Activated T-cell treated with anti-CD3 and anti-CD28 coated beads, Interleukin-2, amount 50 U/mL, for 72 hours (primary cell): ENCODE data around the gene DDX10. TPM values are rescaled to one million over a fixed set of nuclear protein-coding genes. Genes with fewer than 3 reads are reported as not detected.

Experiments
- ATAC-seq, 2 donors: fragments of 150-1000 bp; cut with Tn5 transposase; replicated peaks in 1 of 2; 2 replicates each; pipeline ENCODE4 v1.10.0; 2021; ENCODE audit warnings: moderate library complexity in 2 of 2, mild to moderate bottlenecking in 1 of 2
- DNase-seq, 2 donors: peaks; one replicate each; pipeline ENCODE4 v3.0.0; 2021 to 2022; ENCODE audit warnings: mixed read lengths in 1 of 2
- H3K27ac Mint-ChIP-seq: one replicate; pipeline ENCODE4 v1.8.0; 2022; ENCODE audit warnings: mild to moderate bottlenecking, moderate library complexity, mixed read lengths
- H3K27me3 Mint-ChIP-seq: one replicate; pipeline ENCODE4 v1.8.0; 2022; ENCODE audit warnings: low read depth, mixed read lengths
- H3K36me3 Mint-ChIP-seq, 2 donors: one replicate each; pipeline ENCODE4 v1.8.0; 2022; ENCODE audit warnings: mixed read lengths in 2 of 2, mild to moderate bottlenecking in 1 of 2; ENCODE audit not compliant: insufficient read depth in 2 of 2
- H3K4me1 Mint-ChIP-seq: one replicate; pipeline ENCODE4 v1.8.0; 2022; ENCODE audit warnings: low read depth, mixed read lengths
- H3K4me3 Mint-ChIP-seq, 2 donors: one replicate each; pipeline ENCODE4 v1.8.0; 2022; ENCODE audit warnings: mild to moderate bottlenecking in 2 of 2, mixed read lengths in 2 of 2, moderate library complexity in 2 of 2
- H3K9me3 Mint-ChIP-seq, 2 donors: one replicate each; pipeline ENCODE4 v1.8.0; 2022; ENCODE audit warnings: mixed read lengths in 2 of 2
- total RNA-seq, 2 donors: library from RNA; stranded (reverse); gene quantifications; one replicate each; pipeline ENCODE4 v1.2.3, GENCODE V29; 2022

DDX10 gene
- 10 to 100 TPM; 24.9 to 32.7 TPM for total RNA-seq

- H3K27me3 Mint-ChIP-seq: no peaks in the 10 kb centered on the region
- peak within 1 kb of the TSS; percentile 100 for H3K4me3 Mint-ChIP-seq
- peak; percentile 97 to 98 for DNase-seq
- H3K4me1 Mint-ChIP-seq: peaks cover 49% of the 10 kb centered on the region
- H3K27ac Mint-ChIP-seq: peak within 1 kb of the TSS; percentile 98
- H3K9me3 Mint-ChIP-seq: peaks cover 0 to 4% of the 10 kb centered on the region in 2 donors
- ATAC-seq: peak; percentile 98 to 99
- peaks cover 5 to 10% of the 10 kb centered on the region in 2 donors for H3K36me3 Mint-ChIP-seq
Measured at GRCh38 chr11:108664730-108665525, at the start of gene DDX10. DDX10 (plus strand) TSS chr11:108665069; CDS start chr11:108665154, 85 bp downstream.

- no peak overlapping the region for H3K4me3 Mint-ChIP-seq
- H3K9me3 Mint-ChIP-seq: no peaks in the 10 kb centered on the region
- H3K4me1 Mint-ChIP-seq: peaks cover 16% of the 10 kb centered on the region
- DNase-seq (no peak), ATAC-seq (no peak)
- H3K27ac Mint-ChIP-seq: no peak overlapping the region
- peaks cover 40% of the 10 kb centered on the region for H3K27me3 Mint-ChIP-seq
- no peaks in the 10 kb centered on the region for H3K36me3 Mint-ChIP-seq
Measured at GRCh38 chr11:108616549-108616948, 48.3 kb upstream of the DDX10 start.

GRCh38 chr11:108617055-108617454, 47.8 kb upstream of the DDX10 start:
- Mint-ChIP-seq H3K36me3 (no peaks in the 10 kb centered on the region), H3K4me3 (no peak overlapping the region), H3K9me3 (no peaks in the 10 kb centered on the region), H3K4me1 (peaks cover 19% of the 10 kb centered on the region), H3K27me3 (peaks cover 40% of the 10 kb centered on the region), H3K27ac (no peak overlapping the region)
- DNase-seq (no peak), ATAC-seq (no peak)

GRCh38 chr11:108618529-108618928, 46.3 kb upstream of the DDX10 start:
- Mint-ChIP-seq H3K4me1 (peaks cover 19% of the 10 kb centered on the region), H3K36me3 (no peaks in the 10 kb centered on the region), H3K27me3 (peaks cover 50% of the 10 kb centered on the region), H3K27ac (no peak overlapping the region), H3K4me3 (no peak overlapping the region), H3K9me3 (no peaks in the 10 kb centered on the region)
- DNase-seq (no peak), ATAC-seq (no peak)

- peak overlapping the region; percentile 17 to 45 for H3K4me3 Mint-ChIP-seq
- DNase-seq (no peak), ATAC-seq (peak; percentile 84 to 86)
- H3K4me1 Mint-ChIP-seq: peaks cover 37% of the 10 kb centered on the region
- peak overlapping the region; percentile 5 for H3K27ac Mint-ChIP-seq
- peaks cover 0 to 3% of the 10 kb centered on the region in 2 donors for H3K36me3 Mint-ChIP-seq
- peaks cover 0 to 3% of the 10 kb centered on the region in 2 donors for H3K9me3 Mint-ChIP-seq
- H3K27me3 Mint-ChIP-seq: peaks cover 50% of the 10 kb centered on the region
Measured at GRCh38 chr11:108620958-108621772, 43.7 kb upstream of the DDX10 start.

- peaks cover 37% of the 10 kb centered on the region for H3K4me1 Mint-ChIP-seq
- H3K27me3 Mint-ChIP-seq: peaks cover 46% of the 10 kb centered on the region
- peaks cover 0 to 3% of the 10 kb centered on the region in 2 donors for H3K9me3 Mint-ChIP-seq
- peaks cover 0 to 3% of the 10 kb centered on the region in 2 donors for H3K36me3 Mint-ChIP-seq
- DNase-seq (no peak), ATAC-seq (no peak)
- H3K4me3 Mint-ChIP-seq: no peak overlapping the region
- H3K27ac Mint-ChIP-seq: no peak overlapping the region
Measured at GRCh38 chr11:108622341-108622740, 42.5 kb upstream of the DDX10 start.

- peaks cover 0 to 3% of the 10 kb centered on the region in 2 donors for H3K9me3 Mint-ChIP-seq
- peak overlapping the region; percentile 23 to 76 for H3K4me3 Mint-ChIP-seq
- ATAC-seq (peak; percentile 54 to 70), DNase-seq (no peak)
- peaks cover 30% of the 10 kb centered on the region for H3K27me3 Mint-ChIP-seq
- peaks cover 37% of the 10 kb centered on the region for H3K4me1 Mint-ChIP-seq
- peak overlapping the region; percentile 45 for H3K27ac Mint-ChIP-seq
- peaks cover 0 to 3% of the 10 kb centered on the region in 2 donors for H3K36me3 Mint-ChIP-seq
Measured at GRCh38 chr11:108624196-108624925, 40.5 kb upstream of the DDX10 start.

- no peak overlapping the region for H3K4me3 Mint-ChIP-seq
- ATAC-seq: no peak
- H3K4me1 Mint-ChIP-seq: peaks cover 17% of the 10 kb centered on the region
Measured at GRCh38 chr11:108628326-108628725, 36.5 kb upstream of the DDX10 start.

GRCh38 chr11:108628812-108629211, 36.1 kb upstream of the DDX10 start:
- peaks cover 22% of the 10 kb centered on the region for H3K27me3 Mint-ChIP-seq
- peaks cover 0 to 3% of the 10 kb centered on the region in 2 donors for H3K9me3 Mint-ChIP-seq
- peaks cover 17% of the 10 kb centered on the region for H3K4me1 Mint-ChIP-seq
- H3K27ac Mint-ChIP-seq: no peak overlapping the region
- H3K36me3 Mint-ChIP-seq: peaks cover 0 to 3% of the 10 kb centered on the region in 2 donors
- ATAC-seq: no peak
- no peak for DNase-seq
- H3K4me3 Mint-ChIP-seq: no peak overlapping the region

More at GRCh38 chr11:108628326-108628725, 36.5 kb upstream of the DDX10 start:
- Mint-ChIP-seq H3K36me3 (peaks cover 0 to 3% of the 10 kb centered on the region in 2 donors), H3K27ac (no peak overlapping the region), H3K27me3 (peaks cover 23% of the 10 kb centered on the region), H3K9me3 (peaks cover 0 to 3% of the 10 kb centered on the region in 2 donors)
- DNase-seq: no peak

GRCh38 chr11:108629274-108629673, 35.6 kb upstream of the DDX10 start:
- Mint-ChIP-seq H3K9me3 (peaks cover 0 to 3% of the 10 kb centered on the region in 2 donors), H3K27me3 (peaks cover 22% of the 10 kb centered on the region), H3K4me1 (peaks cover 13% of the 10 kb centered on the region), H3K36me3 (peaks cover 0 to 3% of the 10 kb centered on the region in 2 donors), H3K4me3 (no peak overlapping the region), H3K27ac (no peak overlapping the region)
- DNase-seq (no peak), ATAC-seq (no peak)

GRCh38 chr11:108632041-108632704, 32.7 kb upstream of the DDX10 start:
- no peak overlapping the region for H3K4me3 Mint-ChIP-seq
- H3K27me3 Mint-ChIP-seq: peaks cover 21% of the 10 kb centered on the region
- H3K9me3 Mint-ChIP-seq: no peaks in the 10 kb centered on the region
- H3K36me3 Mint-ChIP-seq: no peaks in the 10 kb centered on the region
- DNase-seq (no peak), ATAC-seq (no peak)
- H3K27ac Mint-ChIP-seq: no peak overlapping the region
- H3K4me1 Mint-ChIP-seq: no peaks in the 10 kb centered on the region

GRCh38 chr11:108635106-108635505, 29.8 kb upstream of the DDX10 start:
- ATAC-seq (no peak), DNase-seq (no peak)
- Mint-ChIP-seq H3K4me1 (no peaks in the 10 kb centered on the region), H3K27me3 (peaks cover 30% of the 10 kb centered on the region), H3K9me3 (no peaks in the 10 kb centered on the region), H3K36me3 (no peaks in the 10 kb centered on the region), H3K27ac (no peak overlapping the region), H3K4me3 (no peak overlapping the region)
